Regular cardiac myocyte (primary cell): ENCODE measurements around the gene LAX1. TPM values are rescaled to one million over a fixed set of nuclear protein-coding genes. Genes with fewer than 3 reads are reported as not detected.

Source experiments
- total RNA-seq: library from RNA; depleted of rRNA; stranded (reverse); fragments of >200 nt; gene quantifications from 2 replicates; pipeline ENCODE4 v1.2.3, GENCODE V29; 2014

LAX1 gene
- under 0.01 TPM in 1 of 2 replicates, not detected in the other for total RNA-seq

DNA sequence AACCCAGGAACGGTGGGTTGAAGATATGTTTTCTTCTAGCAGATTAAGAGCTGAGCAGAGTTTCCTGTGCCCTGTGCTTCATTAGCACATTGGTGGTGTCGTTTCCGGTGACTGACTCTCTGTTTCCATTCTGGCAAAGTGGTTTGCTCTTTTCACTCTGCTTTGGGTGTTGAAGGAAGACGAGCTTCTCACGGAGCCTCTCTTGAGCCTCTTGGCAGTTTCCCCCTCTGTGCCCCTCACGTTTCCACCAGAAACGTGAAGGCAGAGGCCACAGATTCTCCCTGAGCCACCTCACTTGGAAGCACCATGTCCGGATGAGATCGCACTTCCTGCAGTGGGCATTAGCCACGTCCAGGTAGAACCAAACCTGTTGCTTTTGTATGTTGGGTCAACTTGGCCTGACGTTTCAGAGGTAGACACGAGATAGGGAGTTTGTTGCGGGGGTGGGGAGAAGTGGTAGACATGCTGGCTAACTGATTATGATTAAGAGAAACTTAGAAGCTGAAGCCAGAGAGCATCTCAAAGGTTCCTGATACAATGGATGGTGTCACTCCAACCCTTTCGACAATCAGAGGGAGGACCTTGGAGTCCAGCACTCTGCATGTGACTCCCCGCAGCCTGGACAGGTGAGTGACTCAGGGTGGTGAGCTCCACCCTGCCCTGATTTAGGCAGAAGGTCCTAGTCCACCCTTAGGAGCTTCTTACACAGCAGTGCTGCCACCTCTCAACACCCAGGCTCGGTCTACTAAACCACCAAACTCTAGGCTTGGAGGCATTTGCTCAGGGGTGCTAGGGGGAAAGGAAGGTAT, at the start of gene LAX1:
Gene LAX1, plus strand, starts transcription at position 155 of the 809 bp plus-strand sequence. Its CDS starts 383 bp downstream, at position 538.

DNA sequence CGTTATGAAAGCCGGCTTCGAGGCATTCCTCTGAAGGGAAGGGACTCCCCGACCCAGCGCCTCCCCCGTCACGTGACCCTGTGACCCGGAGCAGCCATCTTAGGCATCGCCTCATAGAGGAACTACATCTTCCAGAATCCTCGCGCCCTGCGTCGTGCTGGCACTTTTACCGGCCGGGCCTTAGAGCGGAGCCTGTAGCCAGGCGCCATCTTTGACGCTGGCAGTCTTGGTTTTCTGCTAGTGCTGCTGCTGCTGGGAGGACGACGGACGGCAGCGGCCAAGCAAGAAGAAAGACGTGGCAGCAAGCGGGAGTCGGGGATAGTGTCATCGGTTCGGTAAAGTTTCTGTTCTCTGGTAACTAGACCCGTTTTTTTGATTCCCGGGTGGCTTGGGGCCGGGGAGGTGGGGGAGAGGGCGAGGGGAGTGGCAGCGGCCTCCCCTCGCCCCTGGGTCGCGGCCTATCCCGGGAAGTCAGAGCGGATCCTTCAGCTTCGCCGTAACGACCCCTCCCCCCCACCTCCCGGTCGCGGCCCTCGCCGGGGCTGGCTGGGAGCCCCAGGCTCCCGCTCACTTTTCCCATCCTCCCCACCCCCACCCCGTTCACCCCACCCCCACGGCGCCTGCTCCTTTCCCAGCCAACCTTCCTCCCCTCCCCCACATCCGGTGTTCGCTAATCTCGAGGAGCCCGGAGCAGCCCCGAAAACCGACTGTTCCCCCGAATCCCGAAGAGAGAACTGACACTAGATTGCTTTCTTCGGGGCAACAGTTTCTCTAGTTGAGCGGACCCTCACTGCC, 30.7 kb downstream of the LAX1 start, which contains the start of the genes ZBED6 and ZC3H11A:
Gene ZBED6, plus strand, starts transcription at position 183 of the 795 bp plus-strand sequence. CDS start 1,900 bp downstream, outside the sequence.
Gene ZC3H11A, plus strand, starts transcription at position 183 of the 795 bp plus-strand sequence. CDS start 21,448 bp downstream, outside the sequence.

Other genes with a start within 250 kb of the LAX1 start
- gene ATP2B4, start 138.4 kb upstream of the LAX1 start, total RNA-seq, result 140 and 164 TPM in 2 replicates
- 10.0 and 12.4 TPM in 2 replicates for gene ZBED6, start 30.4 kb downstream of the LAX1 start, total RNA-seq
- gene ZC3H11A, start 30.4 kb downstream of the LAX1 start, total RNA-seq, result 71.9 and 75.0 TPM in 2 replicates
- 65.7 and 72.7 TPM in 2 replicates for gene SNRPE, start 96.4 kb downstream of the LAX1 start, total RNA-seq